Esophagus squamous epithelium (tissue), 4 donors: ENCODE results near the gene OBSCN.

ENCODE experiments used
- POLR2A ChIP-seq, 4 donors: fragments of 450-650 bp; IDR thresholded peaks; one replicate each; pipeline ENCODE4 v1.6.1; 2017; ENCODE audit warnings: antibody characterized with exemption in 4 of 4, mild to moderate bottlenecking in 4 of 4, moderate library complexity in 3 of 4
- TF ChIP-seq, protein P1 (sequence below), 6 experiments: fragments of 450-650 bp in 4 of 6; fragments of 200-600 bp in 2 of 6; sonication (generic) in 2 of 6; IDR thresholded peaks; one replicate each; pipeline ENCODE4 v1.5.1; 2016 to 2019; ENCODE audit warnings: antibody characterized with exemption in 6 of 6, mild to moderate bottlenecking in 4 of 6, moderate library complexity in 4 of 6

GRCh38 chr1:228171221-228171891 is 36.5 kb upstream of the OBSCN start:
- TF ChIP-seq, protein P1, sequence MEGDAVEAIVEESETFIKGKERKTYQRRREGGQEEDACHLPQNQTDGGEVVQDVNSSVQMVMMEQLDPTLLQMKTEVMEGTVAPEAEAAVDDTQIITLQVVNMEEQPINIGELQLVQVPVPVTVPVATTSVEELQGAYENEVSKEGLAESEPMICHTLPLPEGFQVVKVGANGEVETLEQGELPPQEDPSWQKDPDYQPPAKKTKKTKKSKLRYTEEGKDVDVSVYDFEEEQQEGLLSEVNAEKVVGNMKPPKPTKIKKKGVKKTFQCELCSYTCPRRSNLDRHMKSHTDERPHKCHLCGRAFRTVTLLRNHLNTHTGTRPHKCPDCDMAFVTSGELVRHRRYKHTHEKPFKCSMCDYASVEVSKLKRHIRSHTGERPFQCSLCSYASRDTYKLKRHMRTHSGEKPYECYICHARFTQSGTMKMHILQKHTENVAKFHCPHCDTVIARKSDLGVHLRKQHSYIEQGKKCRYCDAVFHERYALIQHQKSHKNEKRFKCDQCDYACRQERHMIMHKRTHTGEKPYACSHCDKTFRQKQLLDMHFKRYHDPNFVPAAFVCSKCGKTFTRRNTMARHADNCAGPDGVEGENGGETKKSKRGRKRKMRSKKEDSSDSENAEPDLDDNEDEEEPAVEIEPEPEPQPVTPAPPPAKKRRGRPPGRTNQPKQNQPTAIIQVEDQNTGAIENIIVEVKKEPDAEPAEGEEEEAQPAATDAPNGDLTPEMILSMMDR (IDR thresholded peaks at IDR 0.05) = no peak
- TF ChIP-seq POLR2A (IDR thresholded peaks at IDR 0.05) = no peak
